Uterus (tissue), 2 donors: Measurements from ENCODE around the gene HLA-B.

Source experiments
- CTCF ChIP-seq, 4 experiments: fragments of 200-600 bp in 2 of 4; fragments of 450-650 bp in 2 of 4; sonication (generic) in 2 of 4; IDR thresholded peaks; one replicate each; pipeline ENCODE4 v1.5.1; 2016 to 2019; ENCODE audit warnings: antibody characterized with exemption in 4 of 4, mild to moderate bottlenecking in 2 of 4, moderate library complexity in 1 of 4
- POLR2A ChIP-seq, 2 donors: fragments of 450-650 bp; IDR thresholded peaks; one replicate each; pipeline ENCODE4 v1.6.1; 2016; ENCODE audit warnings: antibody characterized with exemption in 2 of 2, mild to moderate bottlenecking in 1 of 2, moderate library complexity in 1 of 2

GRCh38 chr6:31385041-31385440 lies 28.1 kb upstream of the HLA-B start:
- TF ChIP-seq CTCF (IDR thresholded peaks at IDR 0.05) (no peak), POLR2A (IDR thresholded peaks at IDR 0.05) (no peak)
